ENCODE measurements around the gene CABLES2.

Gene CABLES2

DNA sequence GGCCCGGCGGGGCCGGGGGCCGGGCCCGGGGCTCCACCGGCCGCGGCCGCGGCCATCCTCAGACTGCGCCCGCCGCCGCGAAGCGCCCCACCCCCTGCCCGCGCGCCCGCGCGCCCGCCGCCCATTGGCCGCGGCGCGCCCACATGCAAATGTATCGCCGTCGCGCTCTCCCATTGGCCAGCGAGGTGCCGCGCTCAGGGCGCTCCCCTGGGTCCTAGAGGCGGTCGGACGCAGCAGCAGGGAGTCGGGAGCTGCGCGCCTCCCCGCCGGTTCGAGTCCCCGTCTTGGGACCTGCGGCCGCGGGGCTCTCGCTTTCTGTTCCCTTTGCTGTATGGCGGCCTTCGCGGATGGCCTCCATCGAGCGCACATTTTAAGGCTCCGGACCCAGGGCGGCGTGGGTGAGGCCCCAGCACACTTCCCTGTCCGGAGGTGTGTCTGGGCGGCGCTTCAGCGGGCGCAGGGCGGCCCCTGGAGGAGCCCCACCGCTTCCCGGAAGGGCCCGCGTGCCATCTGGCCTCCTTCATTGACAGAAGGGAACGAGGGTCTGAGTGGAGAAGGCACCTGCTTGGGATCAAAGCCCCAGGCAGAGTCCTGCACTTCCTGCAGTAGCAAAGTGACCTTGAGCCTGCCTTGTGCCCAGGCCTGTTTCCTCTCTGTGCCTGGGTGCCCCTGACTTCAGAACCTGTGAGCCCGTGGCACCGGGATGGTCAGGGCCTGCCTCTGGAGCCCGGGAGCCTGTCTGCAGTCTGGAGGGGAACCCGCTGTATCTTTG is at the start of gene CABLES2:
TSS of gene CABLES2 (minus strand) at position 65 of the 772 bp plus-strand sequence. CDS start at position 56, 9 bp downstream.
- no peak for FAIRE-seq

- FAIRE-seq: no peak
Observed at GRCh38 chr20:62455929-62456328, 48.8 kb upstream of the CABLES2 start.

DNA sequence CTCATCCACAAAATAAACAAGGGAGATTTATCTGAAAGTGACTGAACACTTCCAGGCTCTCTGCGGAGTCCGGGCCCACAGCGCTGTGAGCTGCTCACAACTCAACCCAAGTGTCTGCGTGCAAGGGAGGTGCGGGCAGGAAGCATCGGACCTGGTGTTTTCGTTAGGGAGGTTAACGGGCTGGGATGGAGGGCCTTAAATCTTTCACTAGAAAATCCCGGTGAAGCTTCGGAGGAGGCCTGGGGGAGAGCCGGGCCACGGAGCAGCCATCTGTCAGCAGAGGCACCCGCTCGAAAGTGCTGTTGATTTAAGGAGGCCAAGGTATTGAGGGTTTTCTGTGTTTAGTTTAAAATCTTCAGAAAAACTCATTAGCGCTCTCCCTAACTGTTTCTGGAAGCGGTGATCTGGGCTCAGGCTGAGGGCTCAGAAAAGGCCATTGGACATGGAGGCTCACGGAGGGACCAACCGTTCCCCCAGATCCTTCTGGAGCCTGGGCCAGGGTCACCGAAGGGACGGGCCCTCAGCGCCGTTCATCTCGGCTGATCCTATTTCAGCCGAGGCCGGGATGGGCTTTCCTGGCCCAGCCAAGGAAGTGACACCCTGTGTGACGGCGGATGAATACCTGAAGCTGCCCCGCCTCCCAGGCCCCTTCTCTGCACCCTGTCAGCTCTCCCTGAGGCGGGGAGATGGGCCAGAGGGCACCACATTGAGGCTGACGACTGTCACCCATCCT is 48.0 kb upstream of the CABLES2 start:
- FAIRE-seq: no peak

DNA sequence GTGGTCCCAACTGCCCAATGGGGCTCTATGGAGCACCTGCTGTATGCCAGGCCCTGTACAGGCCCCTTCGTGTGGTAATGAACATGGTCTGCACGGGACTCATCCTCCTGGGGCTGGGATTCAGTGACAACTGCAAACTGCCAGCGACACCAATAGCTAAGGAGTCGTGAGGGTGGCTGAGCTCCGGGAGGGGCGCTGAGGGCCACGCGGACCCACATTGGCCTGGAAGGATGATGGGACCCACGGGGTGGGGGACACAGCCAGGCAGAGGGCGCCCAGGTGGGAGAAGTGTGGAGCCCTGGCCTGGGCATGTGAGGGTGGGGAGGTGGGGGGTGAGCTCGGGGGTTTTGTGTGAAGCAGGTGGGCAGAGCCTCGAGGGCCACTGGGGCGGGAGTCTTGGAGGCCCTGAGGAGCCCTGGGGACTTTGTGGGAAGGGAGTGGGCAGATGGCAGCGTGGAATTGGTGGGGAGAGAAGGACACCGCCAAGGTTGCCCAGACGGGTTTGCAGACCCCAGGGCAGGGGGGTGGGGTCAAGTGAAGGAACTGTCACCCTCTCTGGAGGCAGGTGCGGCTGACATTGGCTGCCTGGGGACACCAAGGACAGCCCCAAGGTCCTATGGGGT is 46.2 kb upstream of the CABLES2 start:
- no peak for FAIRE-seq

- FAIRE-seq: no peak
Observed at GRCh38 chr20:62452475-62453095, 45.5 kb upstream of the CABLES2 start.

- FAIRE-seq: no peak
Observed at GRCh38 chr20:62451970-62452369, 44.9 kb upstream of the CABLES2 start.

- no peak for FAIRE-seq
Observed at GRCh38 chr20:62451156-62451767, 44.2 kb upstream of the CABLES2 start.

GRCh38 chr20:62449951-62450691 is 43.0 kb upstream of the CABLES2 start:
- FAIRE-seq: no peak

GRCh38 chr20:62448788-62449187 is 41.7 kb upstream of the CABLES2 start:
- no peak for FAIRE-seq

DNA sequence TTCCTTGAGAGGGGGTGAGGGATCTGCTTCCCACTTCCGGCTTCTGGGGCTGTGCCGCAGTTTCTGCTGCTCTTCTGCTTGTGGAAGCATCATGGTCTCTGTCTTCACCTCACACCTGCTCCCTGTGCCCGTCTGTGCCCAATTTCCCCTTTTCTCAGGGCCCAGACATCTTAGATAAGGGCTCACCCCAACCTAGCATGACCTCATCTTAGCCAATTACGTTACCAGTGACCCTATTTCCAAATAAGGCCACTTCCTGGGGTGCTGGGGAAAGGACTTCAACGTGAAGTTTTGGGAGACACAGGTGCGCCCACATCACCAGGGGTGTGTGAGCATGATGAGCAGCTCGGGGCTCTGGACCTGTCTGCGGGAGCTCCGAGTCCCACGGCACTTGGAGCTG is 41.0 kb upstream of the CABLES2 start:
- no peak for FAIRE-seq

GRCh38 chr20:62446888-62447869 is 40.1 kb upstream of the CABLES2 start:
- no peak for FAIRE-seq

DNA sequence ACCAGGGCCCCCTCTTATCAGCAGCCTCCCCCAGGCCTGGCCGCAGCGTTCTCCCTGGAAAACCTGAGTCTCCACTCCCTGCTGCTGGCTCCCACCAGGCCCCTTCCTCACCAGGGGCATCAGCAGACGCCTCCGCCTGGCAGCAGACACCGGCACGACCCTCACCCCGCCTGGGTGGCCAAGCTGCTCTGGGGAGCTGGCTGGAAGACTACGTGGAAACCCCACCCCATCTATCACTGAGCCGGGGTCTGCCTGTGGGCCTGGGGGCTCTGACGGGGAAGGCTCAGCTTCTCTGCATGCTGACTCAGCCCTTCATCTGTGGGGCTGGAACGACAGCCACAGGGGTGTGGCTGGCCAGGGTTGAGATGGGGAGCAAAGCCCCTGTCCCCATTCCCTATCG is 39.4 kb upstream of the CABLES2 start:
- FAIRE-seq: no peak

GRCh38 chr20:62445553-62446340 is 38.7 kb upstream of the CABLES2 start:
- no peak for FAIRE-seq

GRCh38 chr20:62444286-62444685 is 37.2 kb upstream of the CABLES2 start:
- no peak for FAIRE-seq

- FAIRE-seq: no peak
Observed at GRCh38 chr20:62441987-62442539, 35.0 kb upstream of the CABLES2 start.

DNA sequence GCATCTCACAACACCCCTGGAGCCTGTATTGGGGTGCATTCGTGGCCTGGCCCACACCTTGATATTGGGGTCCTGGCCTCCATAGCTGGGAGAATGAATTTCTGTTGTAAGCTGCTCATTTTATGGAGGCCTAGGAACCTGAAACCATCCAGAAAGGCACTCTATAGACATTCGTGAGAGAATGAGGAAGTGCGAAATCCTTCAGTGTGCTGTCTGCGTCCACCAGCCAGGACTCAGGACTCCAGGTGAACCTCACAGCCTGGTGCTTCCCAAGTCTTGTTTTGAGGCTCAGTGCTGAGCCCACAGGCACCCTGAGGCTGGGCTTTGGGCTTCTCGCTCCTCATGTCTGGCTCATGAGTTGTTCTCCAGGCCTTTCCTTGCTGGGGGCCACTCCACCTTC is 32.1 kb upstream of the CABLES2 start:
- FAIRE-seq: no peak

DNA sequence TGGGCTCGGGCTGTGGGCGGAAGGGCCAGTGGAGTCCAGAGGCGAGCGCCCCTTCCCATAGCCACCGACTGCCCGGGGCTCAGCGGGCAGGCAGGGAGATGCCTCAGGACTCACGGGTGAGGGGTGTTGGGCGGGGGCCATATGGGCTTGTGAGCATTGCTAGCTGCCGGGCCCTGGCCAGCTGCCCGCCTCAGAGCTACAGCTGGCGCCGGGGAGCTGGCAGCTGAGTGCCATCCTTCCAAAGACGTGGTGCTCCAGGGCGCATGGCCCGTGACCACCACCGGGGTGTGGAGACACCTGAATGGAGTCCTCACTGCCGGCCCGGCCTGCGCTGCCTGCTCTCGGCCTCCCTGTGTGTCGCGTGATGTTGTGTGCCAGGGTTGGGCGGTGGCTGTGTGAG is 30.8 kb upstream of the CABLES2 start:
- no peak for FAIRE-seq

DNA sequence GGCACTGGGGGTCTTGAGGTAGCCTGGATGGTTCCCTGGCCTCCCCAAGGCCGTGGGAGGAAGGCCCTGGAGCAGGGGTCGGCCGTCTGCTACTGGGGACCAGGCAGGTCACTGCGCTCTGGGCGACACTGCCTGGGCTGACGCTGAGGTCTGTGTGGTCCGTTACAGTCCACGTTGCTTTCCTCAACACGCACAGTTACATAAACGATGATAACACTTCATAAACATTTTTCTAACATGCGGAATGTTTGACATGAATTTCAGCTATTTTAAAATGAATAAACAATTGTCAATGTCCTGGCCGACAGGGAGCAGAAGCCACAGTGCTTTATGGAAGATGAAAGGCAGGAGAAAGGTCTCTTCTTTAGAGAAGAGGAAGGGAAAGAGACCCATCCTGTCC is 30.4 kb upstream of the CABLES2 start:
- FAIRE-seq: no peak

- FAIRE-seq: no peak
Observed at GRCh38 chr20:62436692-62437091, 29.6 kb upstream of the CABLES2 start.

Data from islet of Langerhans (tissue), 1 donor.